Gastroesophageal sphincter (tissue), 4 donors: Measurements from ENCODE around the gene DCAF11. TPM values are rescaled to one million over a fixed set of nuclear protein-coding genes. Genes with fewer than 3 reads are reported as not detected.

Source experiments
- ATAC-seq: fragments of 150-250 bp; one replicate; pipeline ENCODE4 v1.9.1; 2016; ENCODE audit warnings: mild to moderate bottlenecking, moderate library complexity
- H3K27ac ChIP-seq, 4 donors: fragments of 200-600 bp; sonication (generic) in 3 of 4; 1 replicate in 3 of 4; 2 replicates in 1 of 4; pipeline ENCODE4 v1.5.1; 2016 to 2019
- H3K27me3 ChIP-seq: fragments of 200-600 bp; sonication (generic); one replicate; pipeline ENCODE4 v1.5.1; 2019
- H3K36me3 ChIP-seq, 2 donors: fragments of 200-600 bp; sonication (generic); one replicate each; pipeline ENCODE4 v1.5.1; 2019; ENCODE audit warnings: control low read depth in 1 of 2
- H3K4me1 ChIP-seq, 3 donors: fragments of 200-600 bp; sonication (generic); 1 replicate in 2 of 3; 2 replicates in 1 of 3; pipeline ENCODE4 v1.5.1; 2016 to 2019; ENCODE audit warnings: control low read depth in 2 of 3
- H3K4me3 ChIP-seq, 2 donors: fragments of 200-600 bp; sonication (generic); one replicate each; pipeline ENCODE4 v1.5.1; 2019; ENCODE audit warnings: mild to moderate bottlenecking in 1 of 2, moderate library complexity in 1 of 2
- H3K9me3 ChIP-seq, 3 donors: fragments of 200-600 bp; sonication (generic); one replicate each; pipeline ENCODE4 v1.5.1; 2017 to 2019; ENCODE audit warnings: control low read depth in 2 of 3
- EP300 ChIP-seq: sonication (generic); formaldehyde crosslinking; IDR thresholded peaks from one replicate; pipeline ENCODE4 v1.6.1; 2017; ENCODE audit warnings: antibody characterized with exemption, mild to moderate bottlenecking
- POLR2A ChIP-seq, 2 donors: fragments of 450-650 bp; IDR thresholded peaks; one replicate each; pipeline ENCODE4 v1.6.1; 2017; ENCODE audit warnings: antibody characterized with exemption in 2 of 2, mild to moderate bottlenecking in 2 of 2, moderate library complexity in 1 of 2
- POLR2AphosphoS5 ChIP-seq: sonication (generic); formaldehyde crosslinking; IDR thresholded peaks from one replicate; pipeline ENCODE4 v1.6.1; 2017; ENCODE audit warnings: antibody characterized with exemption
- WGBS, 2 donors: methylation state at CpG; one replicate each; pipeline ENCODE4 v1.1.5; 2018; ENCODE audit warnings: low coverage in 1 of 2; 5-methylcytosine and 5-hydroxymethylcytosine counted together
- total RNA-seq, 4 donors: library from RNA; depleted of rRNA; stranded (reverse); fragments of >200 nt; gene quantifications; one replicate each; pipeline ENCODE4 v1.1.0, GENCODE V29; 2016
- TF ChIP-seq, protein P1 (sequence below), 4 experiments: fragments of 200-600 bp in 2 of 4; fragments of 450-650 bp in 2 of 4; sonication (generic) in 1 of 4; IDR thresholded peaks; one replicate each; pipeline ENCODE4 v1.5.1; 2017 to 2019; ENCODE audit warnings: antibody characterized with exemption in 4 of 4, mild to moderate bottlenecking in 2 of 4, moderate library complexity in 2 of 4

The DCAF11 gene
- total RNA-seq, 4 donors from 2014 or later = 58.0 to 81.6 (median 71.6) TPM

DNA sequence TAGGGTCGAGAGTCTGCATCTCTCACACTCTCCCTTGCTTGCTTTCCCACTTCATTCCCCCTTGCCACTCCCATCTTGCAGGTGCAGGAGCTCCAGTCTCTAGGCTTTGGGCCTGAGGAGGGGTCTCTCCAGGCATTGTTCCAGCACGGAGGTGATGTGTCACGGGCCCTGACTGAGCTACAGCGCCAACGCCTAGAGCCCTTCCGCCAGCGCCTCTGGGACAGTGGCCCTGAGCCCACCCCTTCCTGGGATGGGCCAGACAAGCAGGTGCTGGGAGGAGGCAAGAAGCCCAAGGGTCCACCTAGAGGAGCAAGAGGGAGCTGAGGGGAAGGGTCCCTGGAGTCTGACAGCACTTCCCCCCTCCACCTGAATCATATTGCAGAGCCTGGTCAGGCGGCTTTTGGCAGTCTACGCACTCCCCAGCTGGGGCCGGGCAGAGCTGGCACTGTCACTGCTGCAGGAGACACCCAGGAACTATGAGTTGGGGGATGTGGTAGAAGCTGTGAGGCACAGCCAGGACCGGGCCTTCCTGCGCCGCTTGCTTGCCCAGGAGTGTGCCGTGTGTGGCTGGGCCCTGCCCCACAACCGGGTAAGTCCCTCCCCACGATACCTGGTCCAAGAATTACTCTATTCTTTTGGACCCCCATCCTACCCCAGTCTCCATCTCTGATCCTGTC, 37.0 kb downstream of the DCAF11 start:
- no peak for ATAC-seq
- TF ChIP-seq POLR2AphosphoS5 (no peak), POLR2A (IDR thresholded peaks at IDR 0.05) (peak in 1 of 2 donors; percentile 11)
- H3K4me1 ChIP-seq = peaks cover 0 to 33% (median 12%) of the 10 kb centered on the region in 3 donors
- H3K27me3 ChIP-seq = no peaks in the 10 kb centered on the region
- peaks cover 0 to 82% of the 10 kb centered on the region in 2 donors for H3K36me3 ChIP-seq
- H3K27ac ChIP-seq = no peak overlapping the region
- H3K9me3 ChIP-seq = no peaks in the 10 kb centered on the region
- no peak overlapping the region for H3K4me3 ChIP-seq
- 87 to 95% methylated on average over 4 to 5 of the region's 16 CpGs for WGBS, 2 donors

DNA sequence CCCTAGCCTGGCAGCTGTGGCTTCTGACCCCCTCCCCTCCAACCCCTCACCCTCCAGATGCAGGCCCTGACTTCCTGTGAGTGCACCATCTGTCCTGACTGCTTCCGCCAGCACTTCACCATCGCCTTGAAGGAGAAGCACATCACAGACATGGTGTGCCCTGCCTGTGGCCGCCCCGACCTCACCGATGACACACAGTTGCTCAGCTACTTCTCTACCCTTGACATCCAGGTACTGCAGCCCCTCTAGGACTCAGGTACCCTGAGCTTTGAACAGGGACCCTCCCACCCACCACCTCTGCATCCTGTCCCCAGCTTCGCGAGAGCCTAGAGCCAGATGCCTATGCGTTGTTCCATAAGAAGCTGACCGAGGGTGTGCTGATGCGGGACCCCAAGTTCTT, 40.5 kb downstream of the DCAF11 start:
- H3K27ac ChIP-seq = peak overlapping the region in 1 of 4 donors; percentile 2
- H3K27me3 ChIP-seq = no peaks in the 10 kb centered on the region
- H3K4me1 ChIP-seq = peaks cover 0 to 8% (median 0%) of the 10 kb centered on the region in 3 donors
- no peaks in the 10 kb centered on the region for H3K9me3 ChIP-seq
- TF ChIP-seq EP300 (no peak), POLR2A (IDR thresholded peaks at IDR 0.05) (no peak), POLR2AphosphoS5 (no peak)
- TF ChIP-seq, protein P1, sequence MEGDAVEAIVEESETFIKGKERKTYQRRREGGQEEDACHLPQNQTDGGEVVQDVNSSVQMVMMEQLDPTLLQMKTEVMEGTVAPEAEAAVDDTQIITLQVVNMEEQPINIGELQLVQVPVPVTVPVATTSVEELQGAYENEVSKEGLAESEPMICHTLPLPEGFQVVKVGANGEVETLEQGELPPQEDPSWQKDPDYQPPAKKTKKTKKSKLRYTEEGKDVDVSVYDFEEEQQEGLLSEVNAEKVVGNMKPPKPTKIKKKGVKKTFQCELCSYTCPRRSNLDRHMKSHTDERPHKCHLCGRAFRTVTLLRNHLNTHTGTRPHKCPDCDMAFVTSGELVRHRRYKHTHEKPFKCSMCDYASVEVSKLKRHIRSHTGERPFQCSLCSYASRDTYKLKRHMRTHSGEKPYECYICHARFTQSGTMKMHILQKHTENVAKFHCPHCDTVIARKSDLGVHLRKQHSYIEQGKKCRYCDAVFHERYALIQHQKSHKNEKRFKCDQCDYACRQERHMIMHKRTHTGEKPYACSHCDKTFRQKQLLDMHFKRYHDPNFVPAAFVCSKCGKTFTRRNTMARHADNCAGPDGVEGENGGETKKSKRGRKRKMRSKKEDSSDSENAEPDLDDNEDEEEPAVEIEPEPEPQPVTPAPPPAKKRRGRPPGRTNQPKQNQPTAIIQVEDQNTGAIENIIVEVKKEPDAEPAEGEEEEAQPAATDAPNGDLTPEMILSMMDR (IDR thresholded peaks at IDR 0.05) = no peak
- no peak for ATAC-seq
- H3K4me3 ChIP-seq = no peak overlapping the region
- 89 to 90% methylated on average over 2 to 3 of the region's 10 CpGs for WGBS, 2 donors
- H3K36me3 ChIP-seq = peaks cover 0 to 96% of the 10 kb centered on the region in 2 donors

- 83 to 88% methylated on average over 1 of the region's 1 CpG for WGBS, 2 donors
- no peak for ATAC-seq
- no peaks in the 10 kb centered on the region for H3K27me3 ChIP-seq
- H3K36me3 ChIP-seq = peaks cover 0 to 84% of the 10 kb centered on the region in 2 donors
- H3K27ac ChIP-seq = no peak overlapping the region
- TF ChIP-seq, protein P1 (IDR thresholded peaks at IDR 0.05) = no peak
- TF ChIP-seq POLR2A (IDR thresholded peaks at IDR 0.05) = no peak
- TF ChIP-seq EP300 = no peak
- TF ChIP-seq POLR2AphosphoS5 = no peak
- no peaks in the 10 kb centered on the region for H3K9me3 ChIP-seq
- H3K4me3 ChIP-seq = no peak overlapping the region
- peaks cover 0 to 14% (median 6%) of the 10 kb centered on the region in 3 donors for H3K4me1 ChIP-seq
Observed at GRCh38 chr14:24156840-24157239, 42.3 kb downstream of the DCAF11 start.

DNA sequence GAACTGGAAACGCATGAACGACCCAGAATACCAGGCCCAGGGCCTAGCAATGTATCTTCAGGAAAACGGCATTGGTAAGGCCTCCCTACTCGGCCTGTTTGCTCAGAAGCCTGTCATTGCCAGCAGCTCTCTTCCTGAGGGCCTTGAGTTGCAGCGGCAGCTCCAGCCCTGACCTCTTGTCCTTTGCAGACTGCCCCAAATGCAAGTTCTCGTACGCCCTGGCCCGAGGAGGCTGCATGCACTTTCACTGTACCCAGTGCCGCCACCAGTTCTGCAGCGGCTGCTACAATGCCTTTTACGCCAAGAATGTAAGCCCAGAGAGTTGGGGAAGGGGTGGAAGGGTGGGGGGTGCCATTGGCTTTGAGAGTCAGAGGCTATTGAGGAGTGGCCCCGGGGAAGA, 42.8 kb downstream of the DCAF11 start:
- no peak overlapping the region for H3K4me3 ChIP-seq
- ATAC-seq = no peak
- no peaks in the 10 kb centered on the region for H3K9me3 ChIP-seq
- TF ChIP-seq POLR2A (IDR thresholded peaks at IDR 0.05) (no peak), POLR2AphosphoS5 (no peak), EP300 (no peak)
- TF ChIP-seq, protein P1 (IDR thresholded peaks at IDR 0.05) = no peak
- 100% methylated on average over 1 of the region's 12 CpGs; no CpG with 5 or more reads in 1 of the 2 donors for WGBS, 2 donors
- no peak overlapping the region for H3K27ac ChIP-seq
- no peaks in the 10 kb centered on the region for H3K27me3 ChIP-seq
- peaks cover 0 to 19% (median 10%) of the 10 kb centered on the region in 3 donors for H3K4me1 ChIP-seq
- H3K36me3 ChIP-seq = peaks cover 0 to 79% of the 10 kb centered on the region in 2 donors

- Histone ChIP-seq H3K9me3 (no peaks in the 10 kb centered on the region), H3K4me1 (peaks cover 0 to 45% (median 24%) of the 10 kb centered on the region in 3 donors), H3K27ac (peak overlapping the region in 3 of 4 donors; percentile 91 to 92 (median 91)), H3K27me3 (no peaks in the 10 kb centered on the region), H3K4me3 (no peak overlapping the region), H3K36me3 (peaks cover 0 to 76% of the 10 kb centered on the region in 2 donors)
- 60 to 80% methylated on average over 2 of the region's 11 CpGs for WGBS, 2 donors
- ATAC-seq = no peak
- TF ChIP-seq EP300 = no peak
- TF ChIP-seq POLR2AphosphoS5 = no peak
- TF ChIP-seq POLR2A (IDR thresholded peaks at IDR 0.05) = no peak
- TF ChIP-seq, protein P1 (IDR thresholded peaks at IDR 0.05) = no peak
Observed at GRCh38 chr14:24159777-24160498, 45.4 kb downstream of the DCAF11 start.
